HG02884 (cell line): ENCODE results near the gene TCEAL1.
"Not testable (repeated sequence)": the region's sequence is repeated elsewhere in the genome, so short reads cannot be mapped to it uniquely, and the experiment has no call there.

Experiments used
- ATAC-seq: cut with Tn5 transposase; IDR thresholded peaks from one replicate; pipeline ENCODE4 v1.9.1; 2021; ENCODE audit warnings: mild to moderate bottlenecking, moderate library complexity; ENCODE audit not compliant: unreplicated experiment

The TCEAL1 gene

DNA sequence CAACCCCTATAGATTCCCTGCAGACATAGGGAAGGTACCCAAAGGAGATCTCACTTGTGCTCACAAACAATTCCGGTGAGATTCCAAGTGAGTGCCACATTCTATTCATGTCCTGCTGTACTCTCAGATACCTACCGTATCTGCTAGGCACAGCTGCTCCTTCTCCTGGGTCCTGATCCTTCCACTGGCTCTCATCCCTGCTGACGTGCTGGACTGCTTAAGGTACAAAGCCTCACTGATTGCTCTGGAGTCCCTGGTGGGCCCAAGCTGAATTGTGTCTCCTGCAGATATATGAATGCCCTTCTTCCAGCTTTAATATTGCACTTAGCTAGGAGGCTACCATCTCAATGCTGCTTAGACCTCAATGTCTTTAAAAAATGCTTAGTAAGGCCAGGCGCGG lies 2.4 kb downstream of the TCEAL1 start:
- ATAC-seq: no peak

DNA sequence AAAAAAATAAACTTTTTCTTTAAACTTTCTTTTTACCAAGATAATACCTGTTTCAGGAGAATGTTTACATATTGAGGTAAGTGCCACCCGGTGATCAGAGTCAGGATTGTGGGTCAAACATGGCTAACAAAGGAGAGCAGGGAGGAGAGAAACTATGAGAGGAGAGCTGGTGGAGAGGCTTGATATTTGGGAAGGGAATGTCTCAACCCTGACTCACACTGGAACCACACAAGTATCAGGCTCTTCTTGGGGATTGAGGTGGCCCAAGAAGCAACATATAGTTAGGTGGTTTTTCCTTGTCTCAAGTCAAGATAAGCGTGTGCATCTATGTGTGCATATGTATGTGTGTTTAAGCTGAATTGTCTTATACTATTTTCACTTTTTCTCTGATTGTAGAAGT lies 6.7 kb downstream of the TCEAL1 start:
- no peak for ATAC-seq

DNA sequence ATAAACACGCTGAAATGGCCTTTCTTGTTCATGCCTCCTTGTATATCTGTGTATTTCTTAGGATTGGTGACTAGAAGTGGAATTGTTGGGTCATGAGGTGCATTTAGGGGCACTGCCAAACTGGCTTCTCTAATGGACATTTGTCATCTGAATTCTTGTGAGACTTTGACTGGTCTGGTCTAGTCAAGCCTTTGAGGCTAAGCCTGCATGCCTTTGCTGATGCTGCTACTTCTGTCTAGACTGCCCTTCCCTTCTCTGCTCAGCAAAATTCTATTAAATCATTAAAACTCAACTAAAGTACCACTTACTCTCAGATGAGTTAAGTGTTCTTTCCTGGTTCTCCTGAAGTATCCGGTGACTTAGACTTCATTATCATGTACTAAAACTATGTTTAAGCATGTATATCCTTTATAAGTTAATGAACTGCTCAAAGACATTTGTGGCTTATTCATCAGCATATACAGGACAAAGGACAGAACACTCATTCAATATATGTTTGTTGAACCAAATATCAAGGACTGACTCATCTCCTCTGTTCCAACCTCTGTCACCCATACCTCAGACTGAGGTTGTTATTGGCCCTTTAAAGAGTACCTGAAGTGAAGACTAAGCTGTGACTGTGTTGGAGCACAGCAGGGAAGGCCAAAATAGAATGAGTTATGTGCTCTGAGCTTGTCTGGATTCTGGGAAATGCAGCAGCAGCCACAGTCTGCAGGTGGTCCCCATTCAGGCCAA lies 9.0 kb downstream of the TCEAL1 start:
- no peak for ATAC-seq

DNA sequence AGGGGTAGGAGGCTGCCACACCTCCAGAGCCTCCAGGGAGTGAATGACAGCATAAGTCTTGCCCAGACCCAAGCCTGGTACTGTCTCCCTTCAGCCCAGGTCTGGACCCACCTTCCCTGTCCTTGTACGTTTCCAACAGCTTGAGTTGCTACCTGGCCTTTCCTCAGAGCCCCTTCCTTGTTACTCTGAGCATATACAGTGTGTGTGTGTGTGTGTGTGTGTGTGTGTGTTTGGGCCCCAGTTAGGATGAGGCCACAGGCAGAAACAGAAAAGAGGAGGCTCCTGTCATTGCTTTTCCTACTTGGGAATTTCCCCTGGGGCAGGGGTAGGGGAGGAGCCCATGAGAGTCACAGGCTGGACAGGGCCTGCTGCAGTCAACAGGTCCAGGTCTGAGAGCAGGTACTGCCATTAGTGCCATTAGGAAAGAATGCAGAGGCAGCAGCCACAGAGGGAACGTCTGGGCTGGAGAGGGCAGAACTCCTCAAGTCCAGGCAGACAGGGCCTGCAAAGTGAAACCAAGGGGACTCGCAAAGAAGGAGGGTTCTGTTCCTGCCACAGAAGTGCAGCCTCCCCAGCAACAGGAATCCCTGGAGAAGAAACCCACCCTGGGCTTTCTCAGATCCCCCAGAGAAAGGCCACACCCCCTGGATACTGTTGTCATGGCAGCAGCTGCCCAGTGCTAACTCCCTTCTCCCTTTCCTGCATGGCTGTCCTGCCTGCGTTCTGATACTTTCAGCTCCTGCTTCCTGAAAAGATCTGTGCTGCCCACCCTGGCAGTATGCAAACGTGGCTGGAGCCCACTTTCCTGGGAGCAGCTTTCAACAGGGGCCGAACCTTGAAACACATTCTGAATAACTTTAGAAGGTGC lies 9.9 kb downstream of the TCEAL1 start:
- not testable (repeated sequence) for ATAC-seq

DNA sequence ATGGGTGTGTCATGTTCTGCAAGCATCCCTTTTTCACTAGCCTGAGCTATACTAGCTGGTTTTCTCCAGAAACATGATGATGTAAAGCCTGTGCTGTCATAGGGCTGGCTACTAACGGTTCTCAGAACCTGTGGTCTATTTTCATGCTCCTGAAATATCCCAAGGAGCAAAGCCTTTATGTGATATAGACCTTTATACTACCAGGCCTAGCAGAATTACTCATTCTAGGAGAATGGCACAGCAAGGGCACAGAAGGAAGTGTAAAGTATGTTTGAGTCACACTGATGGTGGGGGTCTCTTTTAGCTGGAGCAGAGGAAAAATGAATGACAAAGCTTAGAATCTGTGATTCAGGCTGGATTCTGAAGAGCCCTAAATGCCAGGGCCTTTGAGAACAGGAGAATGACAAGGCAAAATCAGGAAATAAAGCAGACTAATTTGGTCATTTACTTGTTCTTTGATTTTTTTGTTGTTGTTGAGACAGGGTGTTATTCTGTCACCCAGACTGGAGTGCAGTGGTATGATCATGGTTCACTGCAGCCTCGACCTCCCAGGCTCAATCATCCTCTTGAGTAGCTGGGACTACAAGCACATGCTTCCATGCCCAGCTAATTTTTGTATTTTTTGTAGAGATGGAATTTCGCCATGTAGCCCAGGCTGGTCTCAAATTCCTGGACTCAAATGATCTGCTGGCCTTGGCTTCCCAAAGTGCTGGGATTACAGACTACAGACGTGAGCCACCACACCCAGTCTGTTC lies 11.8 kb downstream of the TCEAL1 start:
- no peak for ATAC-seq

DNA sequence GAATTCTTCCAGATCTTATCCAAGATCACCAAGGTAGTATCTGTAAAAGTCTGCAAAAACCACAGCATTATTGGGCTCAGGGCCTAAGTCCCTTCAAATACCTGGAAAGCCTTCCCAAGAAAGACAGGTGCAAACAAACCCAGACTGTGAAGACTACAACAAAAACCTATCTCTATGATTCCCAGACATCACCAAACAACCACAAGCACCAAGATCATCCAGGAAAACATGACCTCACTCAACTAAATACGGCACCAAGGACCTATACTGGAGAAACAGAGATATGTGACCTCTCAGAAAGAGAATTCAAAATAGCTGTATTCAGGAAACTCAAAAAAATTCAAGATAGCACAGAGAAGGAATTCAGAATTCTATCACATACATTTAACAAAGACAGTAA lies 15.3 kb downstream of the TCEAL1 start:
- ATAC-seq: no peak

DNA sequence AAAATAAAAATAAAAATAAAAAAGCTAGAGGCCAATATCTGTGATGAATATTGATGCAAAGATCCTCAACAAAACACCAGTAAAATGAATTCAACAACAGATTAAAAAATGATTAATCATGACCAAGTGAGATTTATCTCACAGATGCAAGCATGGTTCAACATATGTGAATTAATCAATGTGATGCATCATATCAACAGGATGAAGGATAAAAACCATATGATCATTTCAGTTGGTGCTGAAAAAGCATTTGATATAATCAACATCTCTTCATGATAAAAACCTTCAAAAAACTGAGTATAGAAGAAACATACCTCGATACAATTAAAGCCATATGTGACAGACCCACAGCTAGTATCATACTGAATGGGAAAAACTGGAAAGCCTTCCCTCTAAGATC lies 18.9 kb downstream of the TCEAL1 start:
- no peak for ATAC-seq

DNA sequence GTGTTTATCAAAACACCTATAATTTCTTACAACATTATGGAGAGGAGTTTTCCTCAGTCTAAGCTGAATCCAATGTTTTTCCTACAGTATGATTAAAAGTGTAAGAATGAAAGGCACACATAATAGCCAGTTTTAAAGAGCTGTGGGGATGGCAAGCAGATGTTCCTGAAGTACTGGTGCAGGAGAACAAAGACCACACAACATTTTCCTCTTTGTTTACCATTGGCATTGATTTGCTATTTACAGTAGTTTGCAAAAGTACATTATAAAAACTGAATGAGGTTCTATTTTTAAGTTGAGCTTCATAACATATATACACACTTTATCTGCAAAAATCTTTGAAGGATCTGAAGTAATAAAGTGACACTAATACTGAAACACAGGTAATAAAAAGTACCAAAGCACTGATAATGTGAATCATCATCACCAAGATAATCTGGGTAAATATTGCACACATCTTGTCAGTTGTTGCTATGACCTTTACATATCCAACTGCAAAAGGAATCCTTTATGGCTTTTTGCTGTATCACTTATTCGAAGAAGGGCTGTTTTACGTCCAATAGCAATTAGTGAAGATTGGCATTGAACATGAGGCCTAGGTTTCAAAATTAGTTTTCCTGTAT lies 22.5 kb downstream of the TCEAL1 start:
- no peak for ATAC-seq

DNA sequence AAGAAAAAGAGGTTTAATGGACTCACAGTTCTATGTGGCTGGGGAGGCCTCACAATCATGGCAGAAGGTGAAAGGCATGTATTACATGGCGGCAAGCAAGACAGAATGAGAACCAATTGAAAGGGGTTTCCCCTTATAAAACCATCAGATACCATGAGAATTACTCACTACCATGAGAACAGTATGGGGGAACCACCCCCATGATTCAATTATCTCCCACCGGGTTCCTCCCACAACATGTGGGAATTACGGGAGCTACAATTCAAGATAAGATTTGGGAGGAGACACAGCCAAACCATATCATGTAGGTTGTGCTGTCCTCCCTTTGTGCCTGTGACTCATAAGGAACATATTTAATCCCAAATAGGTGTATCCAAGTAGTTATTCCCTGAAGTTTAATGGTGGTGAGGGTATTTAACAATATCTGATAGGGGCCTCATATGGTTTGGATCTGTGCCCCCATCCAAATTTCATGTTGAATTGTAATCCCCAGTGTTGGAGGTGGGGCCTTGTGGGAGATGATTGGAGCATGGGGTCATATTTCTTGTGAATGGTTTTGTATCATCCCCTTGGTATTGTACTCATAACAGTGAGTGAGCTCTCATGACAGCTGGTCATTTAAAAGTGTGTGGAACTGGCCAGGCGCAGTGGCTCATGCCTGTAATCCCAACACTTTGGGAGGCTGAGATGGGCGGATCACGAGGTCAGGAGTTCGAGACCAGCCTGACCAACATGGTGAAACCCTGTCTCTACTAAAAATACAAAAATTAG lies 26.6 kb downstream of the TCEAL1 start:
- not testable (repeated sequence) for ATAC-seq

DNA sequence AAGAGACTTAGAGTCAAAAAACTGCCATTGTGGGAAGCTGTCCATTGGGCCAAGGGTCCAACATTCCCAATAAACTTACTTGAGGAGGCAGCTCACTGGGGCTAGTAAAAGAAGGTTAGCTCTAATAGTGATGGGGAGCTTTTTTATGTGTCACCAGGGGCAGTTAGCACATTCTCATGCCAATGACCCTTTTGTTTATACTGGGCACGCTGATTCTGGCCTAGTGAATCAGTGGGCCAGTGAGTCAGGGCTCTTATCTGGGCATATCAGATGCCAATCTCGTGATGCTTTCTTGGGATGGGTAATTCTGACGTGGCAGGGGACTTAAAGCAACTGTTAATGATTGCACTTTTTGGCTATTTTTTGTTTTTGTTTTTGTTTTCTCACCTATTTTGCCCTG lies 27.8 kb downstream of the TCEAL1 start:
- no peak for ATAC-seq

DNA sequence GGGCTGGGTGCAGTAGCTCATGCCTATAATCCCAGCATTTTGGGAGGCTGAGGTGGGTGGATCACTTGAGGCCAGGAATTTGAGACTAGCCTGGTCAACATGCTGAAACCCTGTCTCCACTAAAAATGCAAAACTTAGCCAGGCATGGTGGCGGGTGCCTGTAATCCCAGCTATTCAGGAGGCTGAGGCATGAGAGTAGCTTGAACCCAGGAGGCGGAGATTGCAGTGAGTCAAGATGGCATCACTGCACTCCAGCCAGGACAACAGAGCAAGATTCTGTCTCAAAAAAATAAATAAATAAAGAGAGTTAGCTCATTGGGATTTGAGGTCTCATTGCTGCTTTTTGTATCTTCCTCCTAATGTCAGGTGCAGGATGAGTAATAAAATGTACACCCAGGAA lies 28.3 kb downstream of the TCEAL1 start:
- ATAC-seq: not testable (repeated sequence)

DNA sequence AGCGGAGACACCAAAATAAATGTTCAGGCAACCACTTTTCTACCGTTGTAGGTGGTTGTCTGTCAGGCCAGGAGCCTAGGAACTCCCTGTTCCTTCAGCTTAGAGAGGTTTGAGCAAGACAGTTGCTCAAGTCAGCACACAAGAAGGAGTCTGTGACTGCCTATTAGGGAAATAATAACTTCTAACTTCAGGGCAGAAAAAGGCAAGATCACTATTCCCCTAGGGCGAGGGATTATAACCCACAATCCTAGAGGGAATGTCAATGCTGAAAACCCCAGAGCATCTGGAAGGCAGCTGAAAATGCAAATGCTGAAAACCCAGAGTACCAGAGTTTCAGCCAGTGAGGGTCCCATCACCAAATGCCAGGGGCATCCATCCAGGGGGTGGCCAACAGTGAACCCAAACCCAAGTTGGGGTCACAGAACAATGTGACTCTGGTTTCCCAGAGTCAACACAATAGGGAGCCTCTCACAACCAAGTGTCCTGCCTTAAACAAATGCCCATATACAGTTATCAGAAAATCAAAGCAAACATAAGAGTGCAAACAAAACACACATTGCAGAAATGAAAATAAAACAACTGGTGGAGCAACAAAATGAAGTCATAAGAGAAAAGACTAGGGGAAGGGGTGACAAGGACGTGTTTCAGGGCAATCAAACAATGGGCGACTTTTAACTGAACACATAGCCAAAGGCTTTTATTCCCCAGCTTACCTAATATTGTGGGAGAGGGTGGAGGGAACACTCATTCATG lies 30.1 kb downstream of the TCEAL1 start:
- ATAC-seq: no peak

DNA sequence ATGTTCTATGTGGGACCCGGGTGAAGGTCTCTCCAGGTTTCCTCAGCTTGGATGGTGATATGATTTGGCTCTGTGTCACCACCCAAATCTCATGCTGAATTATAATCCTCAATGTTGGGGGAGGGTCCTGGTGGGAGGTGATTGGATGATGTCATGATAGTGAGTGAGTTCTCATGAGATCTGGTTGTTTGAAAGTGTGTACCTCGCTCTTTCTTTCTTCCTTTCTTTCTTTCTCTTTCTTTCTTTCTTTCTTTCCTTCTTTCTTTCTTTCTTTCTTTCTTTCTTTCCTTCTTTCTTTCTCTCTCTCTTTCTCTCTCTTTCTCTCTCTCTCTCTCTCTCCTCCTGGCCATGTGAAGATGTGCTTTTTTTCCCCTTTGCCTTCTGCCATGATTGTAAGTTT lies 30.7 kb downstream of the TCEAL1 start:
- not testable (repeated sequence) for ATAC-seq

DNA sequence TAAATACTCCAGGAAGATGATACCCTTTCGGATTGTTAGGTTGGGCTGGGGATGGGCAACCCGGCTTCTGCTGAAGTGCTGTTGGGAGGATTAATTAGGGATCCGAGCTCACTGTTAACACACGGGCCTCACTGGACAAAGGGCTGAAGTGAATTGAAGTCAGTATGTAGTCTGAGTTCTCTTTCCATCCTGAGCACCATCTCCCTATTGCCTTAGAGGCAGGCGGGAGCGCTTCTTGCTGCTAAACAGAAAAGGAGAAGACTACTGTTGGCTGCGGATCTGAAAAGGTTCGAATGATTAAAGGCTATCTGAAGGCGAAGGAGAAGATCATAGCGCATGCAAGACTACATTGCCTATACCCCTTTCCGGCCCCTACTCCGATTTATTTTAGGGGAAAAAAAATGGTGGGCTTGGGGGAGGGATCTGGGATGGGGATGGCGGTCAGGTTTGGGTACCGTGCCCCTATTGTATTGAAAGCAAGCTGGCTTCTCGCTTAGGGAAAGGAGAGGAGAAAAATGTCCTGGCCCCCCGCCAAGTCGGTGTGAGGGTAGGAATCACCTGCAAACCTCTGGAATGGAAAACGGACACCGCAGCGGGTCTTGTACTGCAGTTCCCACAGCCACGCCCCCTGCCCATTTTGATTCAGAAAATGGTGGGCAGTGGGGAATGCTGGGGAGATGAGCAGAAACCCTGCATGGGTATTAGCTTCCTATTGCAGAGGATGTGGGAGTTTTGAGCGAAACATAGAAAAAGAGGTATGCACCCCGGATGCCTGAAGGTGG lies 35.4 kb downstream of the TCEAL1 start:
- ATAC-seq: no peak

DNA sequence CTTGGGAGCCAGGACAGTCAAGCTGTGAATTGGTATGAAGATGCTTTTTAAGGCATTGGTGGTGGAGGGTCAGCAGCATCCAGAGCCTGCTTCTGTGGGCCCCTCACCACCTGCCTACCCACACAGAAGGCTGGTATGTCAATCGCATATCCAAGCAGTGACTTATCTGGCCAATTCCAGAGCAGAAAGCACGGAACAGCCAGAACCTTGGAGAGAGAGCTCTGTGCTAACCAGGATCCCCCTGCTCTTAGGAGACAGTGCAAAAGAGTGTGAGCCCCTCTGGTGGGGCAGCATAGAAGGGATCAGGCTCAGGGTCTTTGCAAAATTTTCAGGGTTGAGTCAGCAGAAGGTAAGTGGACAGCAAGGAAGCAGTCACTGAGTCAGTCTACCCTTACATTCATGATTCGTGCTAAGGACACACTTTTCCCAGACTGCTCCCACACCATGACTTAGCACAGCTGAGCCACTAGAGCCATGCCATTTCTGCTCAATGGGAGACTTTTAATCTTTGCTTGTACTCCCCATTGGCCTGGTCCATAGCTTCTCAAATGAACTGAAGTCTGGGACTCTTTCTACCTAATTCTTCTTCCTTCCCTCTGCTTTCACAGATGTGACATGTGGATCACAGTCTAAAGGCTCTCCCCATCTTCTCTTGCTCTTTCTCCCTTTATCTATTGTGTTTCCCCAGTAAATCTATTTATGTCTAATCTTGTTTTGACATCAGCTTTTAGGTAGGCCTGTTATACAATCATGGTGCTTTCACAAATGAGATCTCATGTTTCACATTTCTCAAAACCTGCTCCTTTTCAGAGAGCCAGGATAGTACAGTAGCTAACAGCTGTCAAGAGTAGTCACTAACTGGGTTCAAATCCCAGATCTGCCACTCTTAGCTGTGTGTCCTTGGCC lies 37.7 kb downstream of the TCEAL1 start:
- ATAC-seq: no peak

DNA sequence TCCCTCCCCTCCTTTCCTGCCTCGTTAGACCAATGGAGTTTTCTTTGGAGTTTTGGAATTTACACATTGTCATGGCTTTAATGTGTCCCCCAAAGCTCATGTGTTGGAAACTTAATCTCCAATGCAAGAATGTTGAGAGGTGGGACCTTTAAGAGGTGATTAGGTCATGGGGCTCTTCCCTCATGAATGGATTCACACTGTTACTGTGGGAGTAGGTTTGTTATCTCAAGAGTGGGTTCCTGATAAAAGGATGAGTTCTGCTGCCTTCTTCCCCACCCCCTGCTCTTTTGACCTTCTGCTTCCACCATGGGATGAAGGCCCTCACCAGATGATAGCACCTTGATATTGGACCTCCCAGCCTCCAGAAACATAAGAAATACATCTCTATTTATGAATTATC lies 41.0 kb downstream of the TCEAL1 start:
- ATAC-seq: no peak

DNA sequence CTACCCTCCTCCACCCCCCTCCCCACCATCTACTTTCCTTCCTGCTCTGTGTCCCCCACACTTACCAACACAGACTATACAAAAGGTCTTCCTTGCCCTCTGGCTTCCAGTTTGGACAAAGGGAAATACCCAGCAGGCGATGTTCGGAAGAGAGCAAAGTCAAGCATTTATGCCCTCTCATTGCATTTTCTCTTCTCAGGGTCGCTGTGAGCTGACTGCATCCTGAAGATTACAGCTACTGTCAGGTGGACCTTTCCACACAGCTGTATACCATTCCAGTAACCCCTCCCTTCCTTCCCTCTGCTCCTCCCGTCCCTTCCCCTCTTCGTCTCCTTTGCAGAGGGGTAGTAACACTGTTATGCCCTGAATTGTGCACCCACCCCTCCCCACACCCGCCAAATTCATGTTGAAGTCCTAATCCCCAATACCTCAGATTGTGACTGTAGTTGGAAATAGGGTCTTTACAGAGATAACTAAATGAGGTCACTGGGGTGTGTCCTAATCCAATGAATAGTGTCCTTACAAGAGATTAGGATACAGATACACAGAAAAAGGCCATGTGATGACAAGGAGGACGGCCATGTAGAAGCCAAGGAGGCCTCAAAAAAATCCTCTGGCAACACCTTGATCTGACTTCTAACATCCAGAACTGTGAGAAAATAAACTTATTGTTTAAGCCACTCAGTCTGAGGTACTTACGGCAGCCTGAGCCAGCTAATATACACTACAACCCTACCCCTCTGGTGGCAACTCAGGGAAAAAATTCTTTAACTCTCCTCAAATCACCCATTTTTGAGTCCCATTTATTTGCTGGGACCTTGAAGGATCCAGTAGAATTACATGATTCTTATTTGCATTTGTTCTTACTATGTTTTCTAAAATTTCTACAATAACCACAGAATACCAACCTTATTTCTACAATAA lies 46.0 kb downstream of the TCEAL1 start:
- ATAC-seq: no peak
